NCI-H2196 (cell line): ENCODE results near the gene EXOC2.

Experiments
- DNase-seq: peaks from one replicate; lab custom pipeline; 2025; ENCODE audit not compliant: unreplicated experiment; lab: John Stamatoyannopoulos, UW

The EXOC2 gene

DNA sequence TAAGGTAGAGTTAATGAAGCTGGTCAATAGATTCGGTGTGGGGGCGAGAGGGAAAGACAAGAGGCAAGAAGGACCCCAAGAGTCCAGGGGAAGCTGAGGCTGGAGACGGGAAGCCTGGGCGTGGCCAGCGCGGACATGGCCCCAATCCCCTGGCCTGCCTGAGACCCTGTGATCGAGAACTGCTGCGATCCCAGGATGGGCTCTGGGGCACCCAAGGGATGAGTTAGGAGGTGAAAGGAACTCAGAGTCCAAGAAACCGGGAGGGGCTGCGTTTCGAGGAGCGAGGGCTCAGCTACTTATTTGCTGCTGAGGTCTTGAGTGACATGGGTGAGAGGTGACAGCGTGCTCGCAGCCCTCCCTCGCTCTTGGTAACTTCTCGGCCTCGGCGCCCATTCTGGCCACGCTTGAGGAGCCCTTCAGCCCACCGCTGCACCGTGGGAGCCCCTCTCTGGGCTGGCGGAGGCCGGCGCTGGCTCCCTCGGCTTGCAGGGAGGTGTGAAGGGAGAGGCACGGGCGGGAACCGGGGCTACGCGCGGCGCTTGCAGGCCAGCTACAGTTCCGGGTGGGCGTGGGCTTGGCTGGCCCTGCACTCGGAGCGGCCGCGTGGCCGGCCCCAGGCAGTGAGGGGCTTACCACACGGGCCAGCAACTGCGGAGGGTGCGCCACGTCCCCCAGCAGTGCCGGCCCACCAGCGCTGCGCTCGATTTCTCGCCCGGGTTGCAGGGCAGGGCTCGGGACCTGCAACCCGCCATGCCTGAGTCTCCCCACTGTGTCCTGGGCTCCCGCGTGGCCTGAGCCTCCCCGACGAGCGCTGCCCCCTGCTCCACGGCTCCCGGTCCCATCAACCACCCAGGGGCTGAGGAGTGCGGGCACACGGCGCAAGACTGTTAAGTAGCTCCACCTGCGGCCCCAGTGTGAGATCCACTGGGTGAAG lies 243.2 kb downstream of the EXOC2 start:
- no peak for DNase-seq

GRCh38 chr6:449057-449430 lies 243.9 kb downstream of the EXOC2 start:
- DNase-seq, result no peak

- DNase-seq, result no peak
Measured at GRCh38 chr6:448296-449056, 244.5 kb downstream of the EXOC2 start.

DNA sequence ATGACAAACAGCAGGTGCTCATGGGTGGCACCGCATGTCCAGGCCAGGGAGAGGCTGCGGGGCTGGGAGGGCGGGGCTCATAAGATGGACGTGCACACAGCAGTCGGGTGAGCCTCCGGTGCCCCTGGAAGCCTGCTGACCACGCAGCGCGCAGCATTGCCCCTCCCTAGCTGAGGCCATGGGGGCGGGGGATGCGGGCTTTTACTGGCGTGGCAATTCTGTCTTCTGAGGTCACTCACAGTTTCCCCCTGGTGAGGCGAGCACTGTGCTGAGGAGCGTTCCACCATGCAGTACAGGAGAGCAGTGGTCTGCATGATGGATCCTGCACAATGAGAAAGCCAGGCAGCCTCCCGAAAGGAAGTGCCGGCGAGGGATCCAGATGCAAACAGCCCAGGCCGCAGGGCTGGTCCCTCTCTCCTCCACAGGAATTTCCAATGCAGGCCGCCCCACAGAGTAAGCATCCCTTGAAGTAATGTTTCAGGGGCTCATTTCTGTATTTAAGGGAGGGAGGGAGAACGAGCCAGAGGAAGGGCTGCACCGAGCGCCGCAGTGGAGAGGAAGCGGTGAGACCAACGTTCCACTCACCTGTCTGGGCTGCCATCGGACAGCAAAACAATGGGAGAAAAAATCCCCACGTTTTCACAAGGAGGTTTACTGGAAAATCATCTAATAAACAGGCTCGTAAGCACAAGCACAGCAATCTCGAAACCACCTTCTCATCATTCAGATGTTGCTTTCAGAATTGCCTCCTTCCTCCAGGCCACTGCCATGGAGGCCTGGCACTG lies 245.4 kb downstream of the EXOC2 start:
- no peak for DNase-seq

DNA sequence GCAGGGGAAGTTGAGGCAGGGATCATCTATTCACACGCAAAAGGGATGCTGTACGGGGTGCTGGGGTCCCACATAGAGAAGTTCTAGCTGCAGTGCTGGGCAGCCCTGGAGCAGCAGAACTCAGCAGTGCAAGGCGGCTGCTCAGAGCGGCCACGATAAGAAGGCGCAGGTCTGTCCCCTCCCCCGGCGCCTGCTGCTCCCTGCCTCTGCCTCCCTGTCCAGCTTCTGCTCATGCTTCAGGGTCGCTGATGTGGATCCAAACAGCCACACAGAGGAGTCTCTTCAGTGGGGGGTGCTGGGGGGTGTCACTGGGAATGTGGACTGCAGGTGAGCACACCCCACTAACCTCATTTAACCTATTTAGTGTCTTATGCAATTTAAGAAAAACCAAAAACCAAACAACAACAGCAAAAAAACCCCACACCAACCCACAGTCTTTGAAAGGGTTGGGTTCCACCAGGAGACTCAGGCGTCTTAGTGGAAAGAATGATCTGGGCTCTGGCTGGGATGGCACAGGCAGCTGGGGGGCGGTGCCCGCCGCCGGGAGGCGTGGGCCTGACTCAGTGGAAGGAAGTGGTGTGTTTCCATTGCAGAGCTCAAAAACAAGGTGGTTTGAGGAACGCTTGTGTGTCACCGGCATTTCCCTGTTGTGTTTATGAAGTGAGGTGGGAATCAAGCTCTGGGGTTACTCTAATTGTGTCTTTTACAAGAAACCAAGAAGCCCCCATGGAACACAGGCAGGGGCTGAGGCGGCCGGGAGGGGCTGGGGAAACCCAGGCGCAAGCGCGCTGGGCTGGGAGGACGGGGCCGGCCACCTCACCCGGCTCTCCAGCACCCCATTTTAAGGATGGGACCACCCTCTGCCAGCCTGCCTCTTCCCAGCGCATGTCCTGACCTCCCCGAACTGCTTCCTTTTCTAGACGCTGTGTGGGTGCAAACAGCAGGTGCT lies 246.2 kb downstream of the EXOC2 start:
- DNase-seq, result no peak

DNA sequence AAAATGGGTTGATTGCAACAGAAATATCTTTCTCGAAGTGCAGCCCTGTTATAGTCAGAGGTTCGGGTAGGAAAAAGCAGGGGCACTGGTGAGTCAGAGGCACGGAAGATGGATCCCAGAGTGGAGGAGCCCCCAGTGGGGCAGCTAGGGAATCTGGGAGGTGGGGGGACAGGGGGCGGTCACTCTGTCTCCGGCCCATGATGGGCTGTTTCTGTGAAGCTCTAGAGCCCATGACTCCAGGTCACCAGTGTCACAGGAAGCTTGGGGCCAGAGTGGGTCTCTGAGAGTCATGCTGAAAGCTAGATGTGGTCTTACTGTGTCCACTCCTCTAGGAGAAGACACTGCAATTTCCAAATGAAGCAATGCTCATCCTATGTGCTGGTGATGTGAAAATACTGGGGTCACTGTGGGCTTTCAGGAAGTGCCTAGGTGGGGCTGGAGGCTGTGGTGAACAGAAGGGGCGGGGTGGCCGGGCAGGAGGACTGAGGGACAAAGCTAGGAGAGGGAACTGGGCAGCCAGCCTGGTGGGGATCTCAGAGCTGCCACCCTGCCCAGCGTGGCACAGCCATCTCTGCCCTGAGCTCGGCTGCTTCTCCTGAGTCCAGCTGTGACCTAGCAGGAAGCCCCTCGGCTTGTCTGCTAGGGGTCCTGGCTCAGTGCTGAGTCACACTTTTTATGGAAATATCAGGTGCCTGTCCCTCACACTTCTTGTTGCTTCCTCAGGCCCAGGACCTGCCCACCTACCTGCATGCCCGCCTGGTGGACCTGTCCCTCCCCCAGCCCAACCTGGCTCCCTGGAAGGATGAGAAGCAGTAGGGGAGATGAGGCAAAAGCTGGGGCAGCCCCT lies 247.1 kb downstream of the EXOC2 start:
- no peak for DNase-seq

DNA sequence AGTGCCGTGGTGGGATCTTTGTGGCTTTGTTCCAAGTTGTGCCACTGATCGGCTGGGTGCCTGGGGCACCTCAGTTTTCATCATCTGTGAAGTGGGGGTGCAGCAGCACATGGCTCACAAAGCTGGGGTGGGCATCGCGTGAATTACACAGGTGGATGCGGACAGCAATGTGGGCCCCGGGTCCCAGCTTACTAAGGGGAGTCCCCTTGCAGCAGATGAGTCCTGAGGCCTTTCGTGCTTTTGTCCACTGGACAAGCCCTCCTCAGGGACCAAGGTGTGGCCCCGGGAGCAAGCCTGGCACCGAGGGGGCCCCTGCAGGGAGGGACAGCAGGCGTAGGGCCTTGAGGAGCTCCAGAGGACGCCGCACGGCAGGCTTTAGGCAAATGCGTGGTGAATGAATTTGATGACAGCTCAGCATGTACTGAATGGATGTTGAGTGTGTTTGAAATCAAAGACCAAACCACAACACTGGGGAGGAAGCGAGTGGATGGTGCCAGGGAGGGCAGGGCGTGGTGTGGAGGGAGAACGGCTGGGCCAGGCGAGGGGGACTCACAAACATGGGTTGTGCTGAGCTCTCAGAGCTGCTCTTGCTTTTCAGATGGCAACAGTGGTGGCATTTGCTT lies 248.2 kb downstream of the EXOC2 start:
- DNase-seq, result no peak

DNA sequence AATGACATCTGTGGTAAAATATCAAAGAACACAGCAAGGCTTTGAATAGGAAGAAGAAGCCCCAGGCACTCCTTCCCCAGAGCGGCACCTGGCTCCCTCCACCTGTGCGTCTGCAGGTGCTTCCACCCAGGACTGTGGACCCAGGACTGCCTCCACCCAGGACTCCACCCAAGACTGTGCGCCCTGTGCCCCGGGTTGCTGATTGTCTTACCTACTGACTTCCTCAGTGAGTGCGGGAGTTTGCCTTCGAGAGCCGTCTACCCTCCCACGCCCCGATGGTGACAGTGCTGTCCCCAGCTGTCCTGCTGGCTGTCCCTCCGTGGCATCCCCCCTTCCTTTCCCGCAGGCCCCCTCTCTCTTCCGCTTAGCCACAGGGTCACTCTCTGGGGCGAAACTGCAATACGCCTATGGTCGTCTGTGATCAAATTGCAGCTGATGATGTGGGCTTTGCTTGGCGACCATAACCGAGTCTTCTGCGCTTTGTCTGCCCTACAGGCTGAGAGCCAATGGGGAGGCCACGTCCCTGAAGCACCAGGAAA lies 249.2 kb downstream of the EXOC2 start:
- no peak for DNase-seq

GRCh38 chr6:441126-441920 lies 251.6 kb downstream of the EXOC2 start:
- no peak for DNase-seq

DNA sequence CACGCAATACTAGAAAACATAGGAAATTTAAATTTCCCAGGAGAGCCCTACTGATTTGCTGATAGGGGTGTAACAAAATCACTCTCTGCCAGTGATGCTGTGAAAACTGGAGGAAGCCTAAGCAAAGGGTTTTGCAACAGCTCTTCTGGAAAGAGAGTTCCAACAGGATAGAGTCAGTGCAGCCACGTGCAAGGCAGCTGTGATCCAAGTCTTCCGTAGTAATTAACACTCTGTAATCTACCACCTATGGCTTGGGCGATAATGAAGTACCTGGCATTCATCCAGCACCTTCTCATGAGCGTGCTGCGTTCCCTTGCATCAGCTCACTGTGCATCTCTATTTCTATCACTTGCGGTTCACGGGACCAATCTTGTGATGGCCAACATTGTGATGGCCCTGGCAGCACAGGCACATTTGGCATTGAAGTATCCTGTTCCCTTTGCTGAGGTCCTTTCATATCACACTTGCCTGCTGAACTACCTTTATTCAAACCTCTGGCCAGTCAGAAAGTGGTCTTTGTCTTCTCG lies 253.2 kb downstream of the EXOC2 start:
- DNase-seq, result no peak

GRCh38 chr6:438634-439170 lies 254.2 kb downstream of the EXOC2 start:
- no peak for DNase-seq

DNA sequence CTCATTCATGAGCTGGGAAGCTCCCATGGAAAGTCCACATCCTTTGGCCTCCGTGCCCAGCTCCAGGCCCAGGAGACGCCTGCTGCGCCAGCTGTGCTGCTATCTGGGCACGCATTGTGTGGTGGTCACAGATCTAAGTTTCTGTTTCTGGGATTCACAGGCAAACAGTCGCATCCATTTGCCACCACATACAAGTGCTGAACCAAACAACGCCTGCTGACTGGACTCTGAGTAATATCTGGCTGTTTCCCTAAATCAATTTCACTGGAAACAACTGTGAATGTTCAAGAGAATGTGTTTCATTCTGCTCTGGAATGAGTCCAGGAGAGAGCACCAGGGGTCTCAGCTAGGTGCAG lies 255.9 kb downstream of the EXOC2 start:
- no peak for DNase-seq

DNA sequence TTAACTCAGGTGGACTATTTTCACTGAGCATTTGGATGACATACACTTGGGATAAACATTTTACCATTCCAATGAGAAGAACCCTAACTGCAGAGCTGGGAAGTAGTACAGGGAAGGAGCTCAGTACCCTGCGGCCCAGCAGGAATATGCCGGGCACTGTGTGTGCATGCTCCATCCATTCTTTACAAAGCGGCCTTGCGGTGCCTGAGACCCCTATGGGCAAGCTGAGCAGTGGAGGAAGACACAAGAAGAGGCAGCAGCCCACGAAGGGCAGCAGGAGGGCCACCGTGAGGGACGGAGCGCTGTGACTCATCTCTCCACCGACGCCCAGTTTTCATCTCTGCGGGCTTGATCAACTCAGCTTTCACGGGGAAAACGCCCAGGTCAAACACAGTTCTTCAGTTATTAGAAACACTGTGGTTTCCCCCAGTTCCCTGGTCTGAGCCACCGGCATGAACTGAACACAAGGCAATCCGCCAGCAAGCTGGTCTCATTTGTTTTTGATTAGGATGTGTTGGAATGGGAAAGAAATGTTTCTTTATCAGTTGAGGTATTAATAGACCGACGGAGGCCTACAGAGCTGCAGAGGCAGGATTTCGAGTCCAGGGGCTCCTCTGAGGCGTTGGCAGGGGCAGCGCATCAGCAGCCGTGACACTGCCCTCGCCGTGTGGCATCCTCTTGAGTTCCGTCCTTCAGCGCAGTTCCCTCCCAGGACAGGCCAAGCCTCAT lies 256.5 kb downstream of the EXOC2 start:
- no peak for DNase-seq

- no peak for DNase-seq
Measured at GRCh38 chr6:435441-436307, 257.3 kb downstream of the EXOC2 start.
